ENCODE measurements around the gene MAP3K2. TPM values are rescaled to one million over a fixed set of nuclear protein-coding genes. Genes with fewer than 3 reads are reported as not detected.

Gene MAP3K2
- total and polyA plus RNA-seq, 2 donors, result 16.5 to 31.3 TPM

GRCh38 chr2:127408807-127409099, 21.0 kb upstream of the MAP3K2 start:
- H3K4me3 ChIP-seq (ENCODE audit: low read length in 2 of 2), result no peak overlapping the region
- 96% methylated on average over 10 of the region's 10 CpGs for WGBS

DNA sequence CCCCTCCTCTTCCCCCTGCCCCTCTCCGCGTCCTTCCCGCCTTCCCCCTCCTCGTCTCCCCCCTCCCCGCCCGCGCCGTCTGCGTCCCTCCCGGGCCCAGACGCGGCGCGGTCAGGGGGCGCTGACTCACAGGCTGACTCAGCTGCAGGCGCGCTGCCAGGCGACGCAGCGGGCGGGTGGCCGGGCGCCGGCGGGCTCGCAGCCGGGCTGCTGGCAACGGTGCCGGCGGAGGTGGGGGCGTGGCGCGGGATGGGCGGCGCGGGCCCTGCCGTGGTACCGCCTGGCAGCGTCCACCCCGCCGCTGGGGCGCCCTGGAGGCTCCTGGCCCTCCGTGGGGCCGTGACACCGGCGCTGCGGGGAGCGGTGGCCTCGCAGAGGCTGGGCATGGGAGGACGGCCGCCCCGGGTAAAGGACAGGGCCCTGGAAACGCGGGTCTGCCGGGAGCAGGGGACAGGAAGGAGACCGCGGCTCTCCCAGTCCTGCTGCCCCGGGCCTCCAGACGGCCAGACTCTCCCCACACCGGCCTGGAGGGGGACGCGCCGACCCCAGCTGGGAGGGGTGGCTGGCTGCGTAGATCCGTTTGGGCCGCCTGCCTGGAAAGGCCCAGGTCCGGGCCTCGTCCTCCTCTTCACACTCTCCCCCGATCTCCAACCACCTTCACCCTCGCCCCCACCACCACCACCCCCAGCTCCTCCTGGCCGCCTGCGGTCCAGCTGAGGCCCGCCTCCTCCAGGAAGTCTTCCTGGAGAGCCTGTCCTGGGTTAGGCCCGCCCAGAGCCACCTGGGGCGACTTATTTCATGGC, 20.4 kb upstream of the MAP3K2 start:
- H3K4me3 ChIP-seq (ENCODE audit: low read length in 2 of 2), result peak overlapping the region; percentile 25 to 46
- H3K4me1 ChIP-seq (ENCODE audit: control insufficient read depth in 2 of 2, insufficient read depth in 2 of 2, low read length in 2 of 2), result peaks cover 6 to 26% of the 10 kb centered on the region in 2 donors
- WGBS, result 18% methylated on average over 75 of the region's 75 CpGs
- no peaks in the 10 kb centered on the region for H3K27me3 ChIP-seq (ENCODE audit: control insufficient read depth in 2 of 2, insufficient read depth in 1 of 2, low read length in 1 of 2)
- peak overlapping the region; percentile 28 to 81 for H3K27ac ChIP-seq (ENCODE audit: low read depth in 1 of 2, low read length in 1 of 2)
- H3K36me3 ChIP-seq (ENCODE audit: control insufficient read depth in 2 of 2, insufficient read depth in 2 of 2, low read length in 1 of 2), result no peaks in the 10 kb centered on the region
- DNase-seq (ENCODE audit: low read depth in 6 of 9, low spot score in 9 of 9), result peak in 5 of 9 donors; percentile 55 to 83 (median 69)
- no peaks in the 10 kb centered on the region for H3K9me3 ChIP-seq (ENCODE audit: control insufficient read depth in 2 of 2, insufficient read depth in 1 of 2, low read length in 1 of 2)

More at GRCh38 chr2:127408807-127409099, 21.0 kb upstream of the MAP3K2 start:
- Histone ChIP-seq H3K27ac (ENCODE audit: low read depth in 1 of 2, low read length in 1 of 2) (peak overlapping the region; percentile 28 to 81), H3K4me1 (ENCODE audit: control insufficient read depth in 2 of 2, insufficient read depth in 2 of 2, low read length in 2 of 2) (peaks cover 6 to 26% of the 10 kb centered on the region in 2 donors), H3K27me3 (ENCODE audit: control insufficient read depth in 2 of 2, insufficient read depth in 1 of 2, low read length in 1 of 2) (no peaks in the 10 kb centered on the region), H3K9me3 (ENCODE audit: control insufficient read depth in 2 of 2, insufficient read depth in 1 of 2, low read length in 1 of 2) (no peaks in the 10 kb centered on the region), H3K36me3 (ENCODE audit: control insufficient read depth in 2 of 2, insufficient read depth in 2 of 2, low read length in 1 of 2) (no peaks in the 10 kb centered on the region)
- DNase-seq (ENCODE audit: low read depth in 6 of 9, low spot score in 9 of 9), result no peak

DNA sequence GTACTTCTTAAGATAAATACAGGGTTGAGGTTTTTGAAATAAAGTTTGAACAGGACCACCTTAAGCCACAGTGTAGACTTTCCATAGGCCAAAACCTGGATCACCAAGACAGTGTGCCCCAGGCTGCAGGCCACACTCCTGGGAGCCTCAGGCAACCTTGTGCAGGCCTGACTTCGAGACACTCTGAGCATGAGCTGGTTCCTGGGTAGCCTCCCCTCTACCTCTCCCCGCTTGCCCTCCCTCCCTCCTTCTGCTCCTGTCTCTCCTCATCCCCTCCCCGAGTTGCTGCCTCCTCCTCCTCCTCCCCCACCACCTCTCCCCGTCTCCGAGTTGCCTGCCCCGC, 19.9 kb upstream of the MAP3K2 start:
- Histone ChIP-seq H3K27ac (ENCODE audit: low read depth in 1 of 2, low read length in 1 of 2) (peak overlapping the region; percentile 36 to 56), H3K36me3 (ENCODE audit: control insufficient read depth in 2 of 2, insufficient read depth in 2 of 2, low read length in 1 of 2) (no peaks in the 10 kb centered on the region), H3K27me3 (ENCODE audit: control insufficient read depth in 2 of 2, insufficient read depth in 1 of 2, low read length in 1 of 2) (no peaks in the 10 kb centered on the region), H3K4me3 (ENCODE audit: low read length in 2 of 2) (peak overlapping the region; percentile 3 to 46), H3K4me1 (ENCODE audit: control insufficient read depth in 2 of 2, insufficient read depth in 2 of 2, low read length in 2 of 2) (peaks cover 6 to 26% of the 10 kb centered on the region in 2 donors), H3K9me3 (ENCODE audit: control insufficient read depth in 2 of 2, insufficient read depth in 1 of 2, low read length in 1 of 2) (no peaks in the 10 kb centered on the region)
- WGBS, result 2% methylated on average over 6 of the region's 6 CpGs
- no peak for DNase-seq (ENCODE audit: low read depth in 6 of 9, low spot score in 9 of 9)

DNA sequence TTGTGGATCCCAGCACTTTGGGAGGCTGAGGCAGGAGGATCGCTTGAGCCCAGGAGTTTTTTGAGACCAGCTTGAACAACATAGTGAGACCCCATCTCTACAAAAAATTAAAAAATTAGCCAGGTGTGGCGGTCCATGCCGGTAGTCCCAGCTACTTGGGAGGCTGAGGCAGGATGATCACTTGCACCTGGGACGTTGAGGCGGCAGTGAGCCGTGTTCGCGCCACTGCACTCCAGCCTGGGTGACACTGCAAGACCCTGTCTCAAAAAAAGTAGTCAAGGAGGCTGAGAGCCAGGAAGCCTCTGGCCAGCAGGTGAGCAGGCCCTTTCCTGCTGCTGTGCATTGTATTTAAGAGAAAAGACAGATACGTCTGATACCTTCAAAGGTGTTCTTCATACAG, 19.3 kb upstream of the MAP3K2 start:
- no peak overlapping the region for H3K4me3 ChIP-seq (ENCODE audit: low read length in 2 of 2)

DNA sequence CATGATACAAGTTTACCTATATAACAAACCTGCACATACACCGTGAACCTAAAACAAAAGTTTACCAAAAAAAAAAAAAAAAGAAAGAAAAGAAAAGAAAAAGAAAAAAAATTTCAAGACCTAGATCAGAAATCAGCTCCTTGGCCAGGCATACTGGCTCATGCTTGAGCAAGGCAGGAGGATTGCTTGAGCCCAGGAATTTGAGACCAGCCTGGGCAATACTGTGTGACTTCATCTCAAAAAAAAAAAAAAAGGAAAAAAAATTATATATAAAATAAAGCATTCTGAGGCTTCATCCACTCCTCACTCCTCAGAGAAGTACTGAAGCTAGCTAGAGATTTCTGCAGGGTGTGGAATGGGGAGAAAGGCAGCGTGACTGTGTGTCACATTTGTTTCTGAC, 18.7 kb upstream of the MAP3K2 start:
- Histone ChIP-seq H3K4me3 (ENCODE audit: low read length in 2 of 2) (no peak overlapping the region), H3K36me3 (ENCODE audit: control insufficient read depth in 2 of 2, insufficient read depth in 2 of 2, low read length in 1 of 2) (no peaks in the 10 kb centered on the region), H3K4me1 (ENCODE audit: control insufficient read depth in 2 of 2, insufficient read depth in 2 of 2, low read length in 2 of 2) (peaks cover 6 to 20% of the 10 kb centered on the region in 2 donors), H3K27ac (ENCODE audit: low read depth in 1 of 2, low read length in 1 of 2) (no peak overlapping the region), H3K27me3 (ENCODE audit: control insufficient read depth in 2 of 2, insufficient read depth in 1 of 2, low read length in 1 of 2) (no peaks in the 10 kb centered on the region), H3K9me3 (ENCODE audit: control insufficient read depth in 2 of 2, insufficient read depth in 1 of 2, low read length in 1 of 2) (no peaks in the 10 kb centered on the region)
- 96% methylated on average over 2 of the region's 2 CpGs for WGBS
- DNase-seq (ENCODE audit: low read depth in 6 of 9, low spot score in 9 of 9), result no peak

More for the DNA sequence above, 19.3 kb upstream of the MAP3K2 start:
- DNase-seq (ENCODE audit: low read depth in 6 of 9, low spot score in 9 of 9), result no peak
- Histone ChIP-seq H3K4me1 (ENCODE audit: control insufficient read depth in 2 of 2, insufficient read depth in 2 of 2, low read length in 2 of 2) (peaks cover 6 to 26% of the 10 kb centered on the region in 2 donors), H3K27ac (ENCODE audit: low read depth in 1 of 2, low read length in 1 of 2) (no peak overlapping the region), H3K27me3 (ENCODE audit: control insufficient read depth in 2 of 2, insufficient read depth in 1 of 2, low read length in 1 of 2) (no peaks in the 10 kb centered on the region), H3K36me3 (ENCODE audit: control insufficient read depth in 2 of 2, insufficient read depth in 2 of 2, low read length in 1 of 2) (no peaks in the 10 kb centered on the region), H3K9me3 (ENCODE audit: control insufficient read depth in 2 of 2, insufficient read depth in 1 of 2, low read length in 1 of 2) (no peaks in the 10 kb centered on the region)
- WGBS, result 93% methylated on average over 9 of the region's 9 CpGs

DNA sequence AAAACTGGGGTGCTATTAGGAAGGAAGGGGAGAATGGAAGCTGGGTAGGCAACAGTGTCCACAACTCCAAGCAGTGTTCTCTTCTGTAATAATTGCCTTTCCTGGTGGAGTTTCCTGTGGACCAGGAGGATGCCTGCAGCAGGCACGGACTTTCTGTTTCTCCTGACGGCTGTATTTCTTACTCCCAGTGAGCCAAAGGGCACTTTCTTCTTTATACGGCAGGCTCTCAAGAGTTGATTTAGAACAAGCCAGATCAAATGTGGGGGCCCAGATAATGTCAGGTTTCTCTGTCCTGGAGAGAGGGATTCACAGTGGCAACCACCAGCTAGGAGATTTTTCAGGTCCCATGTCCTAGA, 17.5 kb upstream of the MAP3K2 start:
- WGBS, result 92% methylated on average over 3 of the region's 3 CpGs
- Histone ChIP-seq H3K4me3 (ENCODE audit: low read length in 2 of 2) (no peak overlapping the region), H3K4me1 (ENCODE audit: control insufficient read depth in 2 of 2, insufficient read depth in 2 of 2, low read length in 2 of 2) (peaks cover 6 to 24% of the 10 kb centered on the region in 2 donors), H3K36me3 (ENCODE audit: control insufficient read depth in 2 of 2, insufficient read depth in 2 of 2, low read length in 1 of 2) (no peaks in the 10 kb centered on the region), H3K27ac (ENCODE audit: low read depth in 1 of 2, low read length in 1 of 2) (no peak overlapping the region), H3K27me3 (ENCODE audit: control insufficient read depth in 2 of 2, insufficient read depth in 1 of 2, low read length in 1 of 2) (no peaks in the 10 kb centered on the region), H3K9me3 (ENCODE audit: control insufficient read depth in 2 of 2, insufficient read depth in 1 of 2, low read length in 1 of 2) (no peaks in the 10 kb centered on the region)
- no peak for DNase-seq (ENCODE audit: low read depth in 6 of 9, low spot score in 9 of 9)

- Histone ChIP-seq H3K27me3 (ENCODE audit: control insufficient read depth in 2 of 2, insufficient read depth in 1 of 2, low read length in 1 of 2) (no peaks in the 10 kb centered on the region), H3K27ac (ENCODE audit: low read depth in 1 of 2, low read length in 1 of 2) (no peak overlapping the region), H3K9me3 (ENCODE audit: control insufficient read depth in 2 of 2, insufficient read depth in 1 of 2, low read length in 1 of 2) (no peaks in the 10 kb centered on the region), H3K36me3 (ENCODE audit: control insufficient read depth in 2 of 2, insufficient read depth in 2 of 2, low read length in 1 of 2) (no peaks in the 10 kb centered on the region), H3K4me3 (ENCODE audit: low read length in 2 of 2) (no peak overlapping the region), H3K4me1 (ENCODE audit: control insufficient read depth in 2 of 2, insufficient read depth in 2 of 2, low read length in 2 of 2) (peaks cover 6 to 24% of the 10 kb centered on the region in 2 donors)
- DNase-seq (ENCODE audit: low read depth in 6 of 9, low spot score in 9 of 9), result no peak
- WGBS, result 94% methylated on average over 7 of the region's 7 CpGs
These were observed 16.9 kb upstream of the MAP3K2 start for GRCh38 chr2:127404466-127405254.

- H3K9me3 ChIP-seq (ENCODE audit: control insufficient read depth in 2 of 2, insufficient read depth in 1 of 2, low read length in 1 of 2), result no peaks in the 10 kb centered on the region
- no peak overlapping the region for H3K27ac ChIP-seq (ENCODE audit: low read depth in 1 of 2, low read length in 1 of 2)
- H3K36me3 ChIP-seq (ENCODE audit: control insufficient read depth in 2 of 2, insufficient read depth in 2 of 2, low read length in 1 of 2), result no peaks in the 10 kb centered on the region
- H3K4me3 ChIP-seq (ENCODE audit: low read length in 2 of 2), result no peak overlapping the region
- no peaks in the 10 kb centered on the region for H3K27me3 ChIP-seq (ENCODE audit: control insufficient read depth in 2 of 2, insufficient read depth in 1 of 2, low read length in 1 of 2)
- no peak for DNase-seq (ENCODE audit: low read depth in 6 of 9, low spot score in 9 of 9)
- WGBS, result 89% methylated on average over 3 of the region's 3 CpGs
- H3K4me1 ChIP-seq (ENCODE audit: control insufficient read depth in 2 of 2, insufficient read depth in 2 of 2, low read length in 2 of 2), result peaks cover 6 to 21% of the 10 kb centered on the region in 2 donors
These were observed 15.7 kb upstream of the MAP3K2 start for GRCh38 chr2:127403460-127403859.
